Measurements from ENCODE around the gene FAU. TPM values are rescaled to one million over a fixed set of nuclear protein-coding genes. Genes with fewer than 3 reads are reported as not detected.

The FAU gene
- total RNA-seq, 4 donors from 2014 or later: 161 to 5,220 (median 1,903) TPM

- Histone ChIP-seq H3K4me3 (no peak overlapping the region), H3K9me3 (no peaks in the 10 kb centered on the region), H3K36me3 (no peaks in the 10 kb centered on the region), H3K27me3 (no peaks in the 10 kb centered on the region), H3K4me1 (no peaks in the 10 kb centered on the region), H3K27ac (no peak overlapping the region)
- no peak for DNase-seq
- intact Hi-C loops (cut with DNase I; ENCODE audit: low total_unique reads): no loop called here
- TF ChIP-seq POLR2A (IDR thresholded peaks at IDR 0.05) (no peak), CTCF (IDR thresholded peaks at IDR 0.05) (no peak)
Observed at GRCh38 chr11:65148657-65149056, 26.7 kb upstream of the FAU start.

- Histone ChIP-seq H3K36me3 (no peaks in the 10 kb centered on the region), H3K27ac (no peak overlapping the region), H3K9me3 (no peaks in the 10 kb centered on the region), H3K27me3 (no peaks in the 10 kb centered on the region), H3K4me3 (no peak overlapping the region), H3K4me1 (no peaks in the 10 kb centered on the region)
- intact Hi-C loops (cut with DNase I; ENCODE audit: low total_unique reads): no loop called here
- DNase-seq: no peak
- no peak for TF ChIP-seq POLR2A (IDR thresholded peaks at IDR 0.05)
- TF ChIP-seq CTCF (IDR thresholded peaks at IDR 0.05): no peak
Observed at GRCh38 chr11:65147352-65148075, 25.6 kb upstream of the FAU start.

GRCh38 chr11:65141896-65142494 is 20.1 kb upstream of the FAU start:
- intact Hi-C loops (cut with DNase I; ENCODE audit: low total_unique reads): no loop called here
- DNase-seq: no peak
- H3K36me3 ChIP-seq: no peaks in the 10 kb centered on the region

GRCh38 chr11:65136515-65137096 is 14.7 kb upstream of the FAU start:
- DNase-seq: no peak
- intact Hi-C loops (cut with DNase I; ENCODE audit: low total_unique reads): no loop called here
- Histone ChIP-seq H3K9me3 (no peaks in the 10 kb centered on the region), H3K4me3 (no peak overlapping the region), H3K27ac (no peak overlapping the region), H3K36me3 (no peaks in the 10 kb centered on the region), H3K4me1 (peaks cover 0 to 13% of the 10 kb centered on the region in 2 donors), H3K27me3 (no peaks in the 10 kb centered on the region)
- no peak for TF ChIP-seq CTCF (IDR thresholded peaks at IDR 0.05)
- TF ChIP-seq POLR2A (IDR thresholded peaks at IDR 0.05): no peak

More at GRCh38 chr11:65141896-65142494, 20.1 kb upstream of the FAU start:
- TF ChIP-seq POLR2A (IDR thresholded peaks at IDR 0.05): no peak
- no peak for TF ChIP-seq CTCF (IDR thresholded peaks at IDR 0.05)
- Histone ChIP-seq H3K27me3 (no peaks in the 10 kb centered on the region), H3K4me1 (no peaks in the 10 kb centered on the region), H3K27ac (no peak overlapping the region), H3K4me3 (no peak overlapping the region), H3K9me3 (no peaks in the 10 kb centered on the region)

GRCh38 chr11:65135633-65136145 is 13.8 kb upstream of the FAU start:
- no peak for DNase-seq
- H3K9me3 ChIP-seq: no peaks in the 10 kb centered on the region
- no peaks in the 10 kb centered on the region for H3K36me3 ChIP-seq
- intact Hi-C loops (cut with DNase I; ENCODE audit: low total_unique reads): no loop called here
- H3K4me3 ChIP-seq: peak overlapping the region; percentile 57 to 64
- peak overlapping the region; percentile 96 to 97 for H3K27ac ChIP-seq
- no peaks in the 10 kb centered on the region for H3K27me3 ChIP-seq
- H3K4me1 ChIP-seq: peaks cover 0 to 13% of the 10 kb centered on the region in 2 donors
- TF ChIP-seq POLR2A (IDR thresholded peaks at IDR 0.05) (no peak), CTCF (IDR thresholded peaks at IDR 0.05) (no peak)

All from uterus (tissue), 4 donors.